ENCODE data around the gene DACH1. TPM values are rescaled to one million over a fixed set of nuclear protein-coding genes. Genes with fewer than 3 reads are reported as not detected.

DACH1 gene
- total and polyA plus RNA-seq, 2 of the 8 experiments (the other 6 are each of a cell fraction or from before 2014, with no cell fraction given) = 0.12 to 0.67 TPM

DNA sequence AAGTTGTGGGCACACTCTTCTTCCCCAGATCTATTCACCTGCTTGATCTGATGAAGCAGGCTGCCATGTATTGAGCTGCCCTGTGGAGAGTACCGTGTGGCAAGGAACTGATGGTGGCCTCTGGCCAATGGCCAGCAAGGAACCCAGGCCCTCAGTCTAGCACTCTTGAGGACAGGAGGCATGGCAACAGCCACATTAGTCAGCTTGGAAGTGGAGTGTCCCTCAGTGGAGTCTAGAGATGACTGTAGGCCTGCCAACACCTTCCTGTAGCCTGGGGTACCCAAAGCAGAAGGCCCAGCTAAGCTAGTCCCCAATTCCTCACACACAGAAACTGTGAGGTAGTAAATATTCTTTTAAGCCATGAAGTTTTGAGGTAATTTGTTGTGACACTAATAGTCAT is 412.5 kb downstream of the DACH1 start (continued):
- TF ChIP-seq USF2 (IDR thresholded peaks at IDR 0.05; ENCODE audit: low read length) (no peak), SP2 (IDR thresholded peaks at IDR 0.05; ENCODE audit: low read length) (no peak), RXRA (IDR thresholded peaks at IDR 0.05; ENCODE audit: insufficient read depth, low read depth, low read length) (no peak), GTF2F1 (IDR thresholded peaks at IDR 0.05; ENCODE audit: borderline replicate concordance, low read depth, low read length) (no peak), BACH1 (IDR thresholded peaks at IDR 0.05; ENCODE audit: low read length) (no peak), KDM1A (IDR thresholded peaks at IDR 0.05; ENCODE audit: borderline replicate concordance, low read length) (no peak), POU5F1 (IDR thresholded peaks at IDR 0.05; ENCODE audit: low read depth, low read length) (no peak)
- TF ChIP-seq, protein P1, sequence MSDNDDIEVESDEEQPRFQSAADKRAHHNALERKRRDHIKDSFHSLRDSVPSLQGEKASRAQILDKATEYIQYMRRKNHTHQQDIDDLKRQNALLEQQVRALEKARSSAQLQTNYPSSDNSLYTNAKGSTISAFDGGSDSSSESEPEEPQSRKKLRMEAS (IDR thresholded peaks at IDR 0.05) = no peak

Data from H1 (cell line).